Neural progenitor cell (in vitro differentiated cells): ENCODE measurements around the gene ABHD4. TPM values are rescaled to one million over a fixed set of nuclear protein-coding genes. Genes with fewer than 3 reads are reported as not detected.

Experiments
- DNase-seq: peaks from one replicate; pipeline ENCODE4 v3.0.0-alpha.2; 2016; ENCODE audit warnings: low spot score
- H2AFZ ChIP-seq: fragments of 200-600 bp; sonication (generic); replicated peaks from 2 replicates; pipeline ENCODE4 v1.6.1; 2016; ENCODE audit warnings: antibody characterized with exemption
- H3F3A ChIP-seq: fragments of 200-600 bp; sonication (generic); 2 replicates; pipeline ENCODE4 v1.6.1; 2016; ENCODE audit warnings: antibody characterized with exemption, low read depth
- H3K27ac ChIP-seq: fragments of 200-600 bp; sonication (generic); 2 replicates; pipeline ENCODE4 v1.5.1; 2016; ENCODE audit warnings: mild to moderate bottlenecking
- H3K27me3 ChIP-seq: fragments of 200-600 bp; sonication (generic); 2 replicates; pipeline ENCODE4 v1.6.1; 2016; ENCODE audit warnings: mild to moderate bottlenecking, moderate library complexity
- H3K36me3 ChIP-seq: fragments of 200-600 bp; sonication (generic); 2 replicates; pipeline ENCODE4 v1.5.1; 2016
- H3K4me1 ChIP-seq: fragments of 200-600 bp; sonication (generic); 2 replicates; pipeline ENCODE4 v1.6.1; 2016; ENCODE audit warnings: mixed run types
- H3K4me2 ChIP-seq: fragments of 200-600 bp; sonication (generic); 2 replicates; pipeline ENCODE4 v1.6.1; 2016
- H3K4me3 ChIP-seq: fragments of 200-600 bp; sonication (generic); 2 replicates; pipeline ENCODE4 v1.5.1; 2016
- H3K79me2 ChIP-seq: fragments of 200-600 bp; sonication (generic); 2 replicates; pipeline ENCODE4 v1.6.1; 2016; ENCODE audit warnings: low read depth
- H3K9ac ChIP-seq: fragments of 200-600 bp; sonication (generic); 2 replicates; pipeline ENCODE4 v1.6.1; 2016
- H3K9me3 ChIP-seq: fragments of 200-600 bp; sonication (generic); 2 replicates; pipeline ENCODE4 v1.5.1; 2016; ENCODE audit warnings: low read depth
- H4K20me1 ChIP-seq: fragments of 200-600 bp; sonication (generic); 2 replicates; pipeline ENCODE4 v1.6.1; 2016; ENCODE audit warnings: low read depth
- H3K27ac Mint-ChIP-seq: 3 replicates; pipeline ENCODE4 v1.8.0; 2021; ENCODE audit warnings: mixed read lengths
- H3K27me3 Mint-ChIP-seq: 2 replicates; pipeline ENCODE4 v1.8.0; 2022; ENCODE audit warnings: low read depth, mild to moderate bottlenecking, inconsistent platforms, moderate library complexity, mixed read lengths; ENCODE audit not compliant: insufficient read depth
- H3K36me3 Mint-ChIP-seq: 3 replicates; pipeline ENCODE4 v1.8.0; 2021; ENCODE audit warnings: mixed read lengths
- H3K4me1 Mint-ChIP-seq: 3 replicates; pipeline ENCODE4 v1.8.0; 2021; ENCODE audit warnings: mixed read lengths
- H3K4me3 Mint-ChIP-seq: 3 replicates; pipeline ENCODE4 v1.8.0; 2021; ENCODE audit warnings: mild to moderate bottlenecking, moderate library complexity, mixed read lengths
- H3K9me3 Mint-ChIP-seq: 3 replicates; pipeline ENCODE4 v1.8.0; 2020; ENCODE audit warnings: mixed read lengths
- EZH2 ChIP-seq: fragments of 200-600 bp; sonication (generic); IDR thresholded peaks from 2 replicates; pipeline ENCODE4 v1.6.1; 2017; ENCODE audit warnings: antibody characterized with exemption, mild to moderate bottlenecking, moderate library complexity
- EZH2phosphoT487 ChIP-seq: fragments of 200-600 bp; sonication (generic); IDR thresholded peaks from 2 replicates; pipeline ENCODE4 v1.6.1; 2017; ENCODE audit warnings: antibody characterized with exemption
- total RNA-seq: library from RNA; depleted of rRNA; stranded (reverse); fragments of >200 nt; gene quantifications from 2 replicates; pipeline ENCODE4 v1.2.3, GENCODE V29; 2015; ENCODE audit warnings: low replicate concordance
- TF ChIP-seq, protein P1 (sequence below): fragments of 200-600 bp; sonication (generic); IDR thresholded peaks from 2 replicates; pipeline ENCODE4 v1.5.1; 2017; ENCODE audit warnings: antibody characterized with exemption, mild to moderate bottlenecking

The ABHD4 gene
- total RNA-seq, 1 donor from 2014 or later = 9.3 TPM

DNA sequence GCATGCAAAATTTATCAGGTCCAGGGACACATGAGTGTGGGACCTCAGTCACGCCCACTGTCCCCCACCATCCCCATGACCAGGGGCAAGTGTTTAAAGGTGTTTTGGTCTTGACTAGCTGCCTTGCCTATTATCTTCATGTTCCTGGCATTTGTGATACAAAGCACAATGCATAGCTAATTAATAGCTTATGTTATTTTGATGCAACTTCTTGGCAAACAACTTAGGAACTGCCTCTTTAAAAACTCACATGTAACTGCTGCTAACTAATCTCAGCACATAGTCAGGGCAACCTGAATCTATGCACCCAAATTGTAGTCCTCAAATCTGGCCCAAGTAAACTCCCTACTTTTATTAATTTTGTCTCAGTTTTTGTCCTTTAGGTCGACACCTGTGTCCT lies 53.5 kb downstream of the ABHD4 start:
- Mint-ChIP-seq H3K27ac (no peak overlapping the region), H3K9me3 (no peaks in the 10 kb centered on the region), H3K4me3 (no peak overlapping the region), H3K27me3 (peaks cover 2% of the 10 kb centered on the region), H3K36me3 (no peaks in the 10 kb centered on the region), H3K4me1 (peaks cover 3% of the 10 kb centered on the region)
- no peaks in the 10 kb centered on the region for H3K36me3 ChIP-seq
- TF ChIP-seq, protein P1, sequence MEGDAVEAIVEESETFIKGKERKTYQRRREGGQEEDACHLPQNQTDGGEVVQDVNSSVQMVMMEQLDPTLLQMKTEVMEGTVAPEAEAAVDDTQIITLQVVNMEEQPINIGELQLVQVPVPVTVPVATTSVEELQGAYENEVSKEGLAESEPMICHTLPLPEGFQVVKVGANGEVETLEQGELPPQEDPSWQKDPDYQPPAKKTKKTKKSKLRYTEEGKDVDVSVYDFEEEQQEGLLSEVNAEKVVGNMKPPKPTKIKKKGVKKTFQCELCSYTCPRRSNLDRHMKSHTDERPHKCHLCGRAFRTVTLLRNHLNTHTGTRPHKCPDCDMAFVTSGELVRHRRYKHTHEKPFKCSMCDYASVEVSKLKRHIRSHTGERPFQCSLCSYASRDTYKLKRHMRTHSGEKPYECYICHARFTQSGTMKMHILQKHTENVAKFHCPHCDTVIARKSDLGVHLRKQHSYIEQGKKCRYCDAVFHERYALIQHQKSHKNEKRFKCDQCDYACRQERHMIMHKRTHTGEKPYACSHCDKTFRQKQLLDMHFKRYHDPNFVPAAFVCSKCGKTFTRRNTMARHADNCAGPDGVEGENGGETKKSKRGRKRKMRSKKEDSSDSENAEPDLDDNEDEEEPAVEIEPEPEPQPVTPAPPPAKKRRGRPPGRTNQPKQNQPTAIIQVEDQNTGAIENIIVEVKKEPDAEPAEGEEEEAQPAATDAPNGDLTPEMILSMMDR = no peak
- TF ChIP-seq EZH2 (no peak), EZH2phosphoT487 (no peak)
- no peak overlapping the region for H3K4me2 ChIP-seq
- H3K27me3 ChIP-seq = no peaks in the 10 kb centered on the region
- no peak overlapping the region for H3K27ac ChIP-seq
- DNase-seq = no peak
- no peaks in the 10 kb centered on the region for H3K79me2 ChIP-seq
- H3K4me3 ChIP-seq = no peak overlapping the region
- no peak overlapping the region for H2AFZ ChIP-seq
- H3K9me3 ChIP-seq = no peaks in the 10 kb centered on the region
- H3K4me1 ChIP-seq = no peaks in the 10 kb centered on the region
- H3F3A ChIP-seq = no peaks in the 10 kb centered on the region
- no peak overlapping the region for H3K9ac ChIP-seq
- no peaks in the 10 kb centered on the region for H4K20me1 ChIP-seq

DNA sequence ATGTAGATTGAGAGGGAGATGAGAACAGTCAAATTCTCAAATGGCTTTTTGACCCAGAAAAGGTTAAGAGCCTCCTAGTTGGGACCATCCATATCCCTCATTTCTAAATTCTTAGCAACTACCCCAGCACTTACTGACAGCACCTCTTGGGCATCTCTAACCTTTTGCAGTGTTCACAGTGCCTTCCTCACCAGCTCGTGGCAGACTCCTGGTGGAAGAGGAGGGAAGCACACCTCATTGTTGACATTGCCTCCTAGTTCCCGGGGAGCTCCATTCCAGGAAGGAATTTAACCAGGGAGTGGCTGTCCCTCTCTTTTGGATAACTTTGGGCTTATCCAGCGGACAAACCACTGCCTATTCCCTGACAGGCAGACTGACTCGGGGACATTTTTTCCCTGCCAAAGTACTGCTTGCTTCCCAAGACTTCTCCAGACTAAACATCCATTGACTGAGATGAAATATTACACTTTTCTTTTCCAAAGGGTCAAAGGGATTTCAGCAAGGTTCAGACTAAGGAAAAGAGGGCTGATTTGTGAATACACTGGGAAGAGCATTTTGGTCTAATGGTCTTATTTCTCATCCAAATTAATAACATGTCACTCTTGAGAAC lies 55.0 kb downstream of the ABHD4 start:
- no peaks in the 10 kb centered on the region for H3K36me3 Mint-ChIP-seq
- Histone ChIP-seq H3K9ac (no peak overlapping the region), H3K79me2 (no peaks in the 10 kb centered on the region), H3F3A (no peaks in the 10 kb centered on the region), H3K9me3 (no peaks in the 10 kb centered on the region), H2AFZ (peak overlapping the region; percentile 42), H3K27me3 (no peaks in the 10 kb centered on the region), H3K36me3 (no peaks in the 10 kb centered on the region), H3K4me2 (no peak overlapping the region), H4K20me1 (no peaks in the 10 kb centered on the region), H3K4me1 (peaks cover 6% of the 10 kb centered on the region), H3K4me3 (no peak overlapping the region), H3K27ac (no peak overlapping the region)
- peaks cover 15% of the 10 kb centered on the region for H3K4me1 Mint-ChIP-seq
- H3K27me3 Mint-ChIP-seq = peaks cover 2% of the 10 kb centered on the region
- TF ChIP-seq, protein P1 = peak; percentile 73
- no peak for TF ChIP-seq EZH2
- no peak overlapping the region for H3K4me3 Mint-ChIP-seq
- H3K27ac Mint-ChIP-seq = no peak overlapping the region
- DNase-seq = peak; percentile 85
- no peaks in the 10 kb centered on the region for H3K9me3 Mint-ChIP-seq

DNA sequence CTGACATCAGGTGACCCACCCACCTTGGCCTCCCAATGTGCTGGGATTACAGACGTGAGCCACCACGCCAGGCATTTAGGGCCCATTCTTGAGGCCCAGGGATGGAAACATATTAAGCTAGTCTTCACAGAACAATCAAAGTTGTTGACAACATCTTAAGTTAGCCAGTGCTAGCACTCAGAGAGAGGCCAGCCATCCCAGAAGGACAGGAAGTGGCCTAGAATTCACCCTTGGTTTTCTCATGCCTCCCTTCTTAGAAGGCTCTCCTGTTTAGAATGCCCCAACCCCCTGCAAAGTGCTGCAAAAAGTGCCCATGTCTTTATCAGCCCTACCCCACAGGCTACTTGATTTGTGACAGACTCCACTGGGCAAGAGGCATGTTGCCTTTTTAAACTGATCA lies 58.1 kb downstream of the ABHD4 start:
- TF ChIP-seq EZH2 (no peak), EZH2phosphoT487 (no peak)
- TF ChIP-seq, protein P1 = no peak
- DNase-seq = no peak
- H3K4me1 Mint-ChIP-seq = peaks cover 15% of the 10 kb centered on the region
- H3F3A ChIP-seq = no peaks in the 10 kb centered on the region
- no peaks in the 10 kb centered on the region for H3K36me3 Mint-ChIP-seq
- H3K27me3 Mint-ChIP-seq = peaks cover 2% of the 10 kb centered on the region
- H3K4me2 ChIP-seq = no peak overlapping the region
- H3K9me3 ChIP-seq = no peaks in the 10 kb centered on the region
- H3K36me3 ChIP-seq = no peaks in the 10 kb centered on the region
- H3K9ac ChIP-seq = no peak overlapping the region
- H3K9me3 Mint-ChIP-seq = no peaks in the 10 kb centered on the region
- H3K4me1 ChIP-seq = peaks cover 6% of the 10 kb centered on the region
- H2AFZ ChIP-seq = no peak overlapping the region
- no peaks in the 10 kb centered on the region for H4K20me1 ChIP-seq
- no peaks in the 10 kb centered on the region for H3K79me2 ChIP-seq
- H3K4me3 Mint-ChIP-seq = no peak overlapping the region
- H3K4me3 ChIP-seq = no peak overlapping the region
- no peak overlapping the region for H3K27ac ChIP-seq
- H3K27ac Mint-ChIP-seq = no peak overlapping the region
- H3K27me3 ChIP-seq = no peaks in the 10 kb centered on the region
